IMR-90 (cell line): ENCODE results near the gene JAK1. TPM values are rescaled to one million over a fixed set of nuclear protein-coding genes. Genes with fewer than 3 reads are reported as not detected.
A peak's percentile ranks its signal among the peaks of the same experiment; 100 is the strongest.

Experiments used
- ATAC-seq: fragments of 200-7000 bp; cut with Tn5 transposase; 2 replicates; pipeline ENCODE4 v1.9.1; 2020; ENCODE audit warnings: low read depth, mild to moderate bottlenecking, moderate library complexity
- BruUV-seq: library from RNA; stranded (reverse); fragments of 400-500 nt; replicated peaks from 2 replicates; lab custom pipeline; 2021; lab: Mats Ljungman, UMichigan
- CTCF ChIA-PET: fragments of 300-600 bp; formaldehyde crosslinking; extraction: SDS; loops from one replicate; lab custom pipeline; 2021; ENCODE audit warnings: antibody characterized with exemption; lab: Yijun Ruan, JAX
- POLR2A ChIA-PET: fragments of 300-600 bp; sonication (Branson Sonifier 250); formaldehyde crosslinking; loops from one replicate; lab custom pipeline; 2022; ENCODE audit warnings: antibody characterized with exemption; ENCODE audit not compliant: unreplicated experiment; lab: Charles Lee
- DNase-seq: peaks from one replicate; pipeline ENCODE4 v3.0.0; 2013
- H2AFZ ChIP-seq: replicated peaks from 2 replicates; pipeline ENCODE3; 2013; ENCODE audit warnings: low read length, mild to moderate bottlenecking; ENCODE audit not compliant: poor library complexity
- H2AK5ac ChIP-seq: 2 replicates; pipeline ENCODE4 v1.6.1; 2013; ENCODE audit warnings: low read depth, low read length, inconsistent platforms
- H2AK9ac ChIP-seq: replicated peaks from 2 replicates; pipeline ENCODE3; 2013; ENCODE audit warnings: mild to moderate bottlenecking, low read depth, low read length, moderate library complexity; ENCODE audit not compliant: poor library complexity
- H2BK120ac ChIP-seq: 2 replicates; pipeline ENCODE4 v1.6.1; 2013; ENCODE audit warnings: low read depth, low read length, inconsistent platforms
- H2BK15ac ChIP-seq: 3 replicates; pipeline ENCODE4 v1.6.1; 2013; ENCODE audit warnings: low read depth, low read length, inconsistent platforms
- H2BK20ac ChIP-seq: 2 replicates; pipeline ENCODE4 v1.6.1; 2013; ENCODE audit warnings: low read depth, mild to moderate bottlenecking, inconsistent platforms, low read length, moderate library complexity
- H2BK5ac ChIP-seq: 2 replicates; pipeline ENCODE4 v1.6.1; 2013; ENCODE audit warnings: mild to moderate bottlenecking, low read depth, low read length, inconsistent platforms; ENCODE audit not compliant: poor library complexity, severe bottlenecking
- H3K14ac ChIP-seq: replicated peaks from 2 replicates; pipeline ENCODE4 v1.6.1; 2013; ENCODE audit warnings: low read depth, low read length, inconsistent platforms
- H3K18ac ChIP-seq: 2 replicates; pipeline ENCODE4 v1.6.1; 2013; ENCODE audit warnings: low read depth, low read length, control low read depth
- H3K23ac ChIP-seq: 2 replicates; pipeline ENCODE4 v1.6.1; 2013; ENCODE audit warnings: low read depth, low read length, inconsistent platforms
- H3K27ac ChIP-seq: 2 replicates; pipeline ENCODE4 v1.5.1; 2013; ENCODE audit warnings: mild to moderate bottlenecking, control low read depth, low read length; ENCODE audit not compliant: insufficient read depth
- H3K27me3 ChIP-seq: 2 replicates; pipeline ENCODE4 v1.6.1; 2013; ENCODE audit warnings: low read length; ENCODE audit not compliant: control insufficient read depth, insufficient read depth
- H3K36me3 ChIP-seq: 2 replicates; pipeline ENCODE4 v1.6.1; 2013; ENCODE audit warnings: low read length, mixed read lengths; ENCODE audit not compliant: control insufficient read depth, insufficient read depth
- H3K4ac ChIP-seq: 2 replicates; pipeline ENCODE4 v1.6.1; 2013; ENCODE audit warnings: low read depth, low read length, inconsistent platforms
- H3K4me1 ChIP-seq: 2 replicates; pipeline ENCODE4 v1.6.1; 2013; ENCODE audit warnings: low read length, mixed read lengths; ENCODE audit not compliant: control insufficient read depth, insufficient read depth
- H3K4me2 ChIP-seq: 2 replicates; pipeline ENCODE4 v1.6.1; 2013; ENCODE audit warnings: low read depth, mild to moderate bottlenecking, control low read depth, low read length, moderate library complexity
- H3K4me3 ChIP-seq: 2 replicates; pipeline ENCODE4 v1.5.1; 2013; ENCODE audit warnings: low read depth, mild to moderate bottlenecking, control low read depth, low read length, moderate library complexity; ENCODE audit not compliant: insufficient read depth
- H3K56ac ChIP-seq: 2 replicates; pipeline ENCODE4 v1.6.1; 2013; ENCODE audit warnings: low read length, inconsistent platforms; ENCODE audit not compliant: insufficient read depth; ENCODE audit errors: extremely low read depth
- H3K79me1 ChIP-seq, 2 experiments: 2 replicates each; pipeline ENCODE4 v1.6.1; 2013; ENCODE audit warnings: low read length in 2 of 2, inconsistent platforms in 1 of 2, low read depth in 1 of 2
- H3K9ac ChIP-seq: 2 replicates; pipeline ENCODE4 v1.6.1; 2013; ENCODE audit warnings: low read depth, low read length, control low read depth
- H3K9me1 ChIP-seq: 2 replicates; pipeline ENCODE4 v1.6.1; 2013; ENCODE audit warnings: low read length, inconsistent platforms; ENCODE audit not compliant: insufficient read depth
- H3K9me3 ChIP-seq: 2 replicates; pipeline ENCODE4 v1.6.1; 2013; ENCODE audit warnings: low read length; ENCODE audit not compliant: control insufficient read depth, insufficient read depth
- H4K20me1 ChIP-seq: 2 replicates; pipeline ENCODE4 v1.6.1; 2013; ENCODE audit warnings: low read length, inconsistent platforms; ENCODE audit not compliant: insufficient read depth
- H4K5ac ChIP-seq: 2 replicates; pipeline ENCODE4 v1.6.1; 2013; ENCODE audit warnings: mild to moderate bottlenecking, low read depth, low read length, control low read depth
- H4K8ac ChIP-seq, 2 experiments: 2 replicates each; pipeline ENCODE4 v1.6.1; 2013; ENCODE audit warnings: low read depth in 2 of 2, low read length in 2 of 2, control low read depth in 1 of 2, inconsistent platforms in 1 of 2
- H4K91ac ChIP-seq: 2 replicates; pipeline ENCODE4 v1.6.1; 2013; ENCODE audit warnings: low read depth, low read length, inconsistent platforms; ENCODE audit not compliant: insufficient read depth
- BHLHE40 ChIP-seq: fragments of 150-350 bp; IDR thresholded peaks from 2 replicates; pipeline ENCODE4 v1.6.1; 2016; ENCODE audit warnings: mild to moderate bottlenecking, low read depth, low read length
- CEBPB ChIP-seq: IDR thresholded peaks from 2 replicates; pipeline ENCODE4 v1.6.1; 2012; ENCODE audit warnings: low read depth, low read length, improper control_type of control experiment
- CTCF ChIP-seq: conservative IDR thresholded peaks from 2 replicates; pipeline ENCODE4 v1.5.1; 2012; ENCODE audit warnings: mild to moderate bottlenecking, low read depth, low read length, improper control_type of control experiment
- FOS ChIP-seq: fragments of 150-350 bp; IDR thresholded peaks from 2 replicates; pipeline ENCODE4 v1.6.1; 2016; ENCODE audit warnings: low read depth, low read length
- MAFK ChIP-seq: IDR thresholded peaks from 2 replicates; pipeline ENCODE4 v1.6.1; 2012; ENCODE audit warnings: low read depth, low read length, improper control_type of control experiment
- POLR2A ChIP-seq: IDR thresholded peaks from 2 replicates; pipeline ENCODE4 v1.6.1; 2012; ENCODE audit warnings: mild to moderate bottlenecking, low read depth, low read length
- RAD21 ChIP-seq: IDR thresholded peaks from 2 replicates; pipeline ENCODE4 v1.6.1; 2012; ENCODE audit warnings: low read length, improper control_type of control experiment
- RCOR1 ChIP-seq: IDR thresholded peaks from 2 replicates; pipeline ENCODE4 v1.6.1; 2012; ENCODE audit warnings: mild to moderate bottlenecking, low read length, improper control_type of control experiment; ENCODE audit not compliant: insufficient replicate concordance
- USF2 ChIP-seq: fragments of 150-350 bp; IDR thresholded peaks from 2 replicates; pipeline ENCODE4 v1.6.1; 2017; ENCODE audit warnings: mild to moderate bottlenecking, antibody characterized with exemption, low read length, low read depth
- WGBS, 2 experiments: methylation state at CpG; one replicate each; pipeline versions ENCODE4 v1.1.5 to v1.1.7; 2013; ENCODE audit warnings: missing lambda C conversion rate in 2 of 2; ENCODE audit not compliant: insufficient read length in 1 of 2; ENCODE audit errors: extremely low coverage in 2 of 2; 5-methylcytosine and 5-hydroxymethylcytosine counted together
- dilution Hi-C: fragments of 300-500 bp; cut with HindIII; formaldehyde crosslinking; loops from one replicate; pipeline ENCODE4 v1.14.3; 2018; ENCODE audit warnings: low sequenced_read_pairs; ENCODE audit not compliant: unreplicated experiment
- in situ Hi-C: fragments of 300-500 bp; cut with MboI; formaldehyde crosslinking; loops from 3 replicates; pipeline ENCODE4 v1.14.3; 2019; ENCODE audit warnings: low sequenced_read_pairs, inconsistent platforms, mixed read lengths
- intact Hi-C: fragments of 100-400 bp; cut with micrococcal nuclease; formaldehyde crosslinking; loops from 2 replicates; pipeline ENCODE4 v1.10.0; 2022
- polyA plus RNA-seq, 3 experiments: library from polyadenylated mRNA; depleted of rRNA; stranded (reverse); fragments of >200 nt; gene quantifications; 2 replicates each; pipeline ENCODE4 v1.2.3, GENCODE V29; 2012; ENCODE audit warnings: low replicate concordance in 1 of 3
- total RNA-seq: library from RNA; depleted of rRNA; stranded (reverse); fragments of >200 nt; gene quantifications from 2 replicates; pipeline ENCODE4 v1.2.3, GENCODE V29; 2012

JAK1 gene
- total and polyA plus RNA-seq, 2 of the 4 experiments (the other 2 are of a cell fraction), result 76.9 to 103 TPM

DNA sequence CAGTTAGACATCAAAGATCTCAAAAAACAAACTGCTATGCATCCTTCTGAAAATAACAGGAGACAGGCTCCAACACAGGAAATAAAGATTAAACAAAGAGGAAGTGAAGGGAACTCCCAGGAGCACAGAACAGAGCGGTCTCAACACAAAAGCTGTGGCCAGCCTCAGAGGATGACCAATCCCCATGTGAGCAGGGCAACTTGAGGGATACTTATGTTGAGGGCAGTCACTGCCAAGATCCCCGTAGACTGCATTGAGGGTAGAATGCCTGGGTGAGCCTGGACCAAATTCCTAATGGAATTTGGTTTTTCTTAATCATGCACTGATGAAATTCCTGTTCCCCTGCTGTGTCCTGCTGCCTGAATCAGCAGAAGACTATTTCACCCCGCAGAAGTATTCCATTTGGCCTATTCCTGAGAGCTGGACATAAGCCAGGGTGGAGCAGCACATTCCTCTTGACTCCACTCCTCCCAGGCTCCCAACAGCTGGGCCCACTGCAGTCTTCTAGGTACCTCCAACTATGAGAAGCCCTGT, 49.0 kb downstream of the JAK1 start:
- Histone ChIP-seq H4K8ac (peak overlapping the region; percentile 42 to 87; a peak in 2 of 4 replicates), H3K4me2 (peak overlapping the region; percentile 57), H3K79me1 (peaks cover 19 to 73% of the 10 kb centered on the region in 2 experiments), H3K4me1 (peaks cover 19% of the 10 kb centered on the region), H3K9ac (no peak overlapping the region), H3K36me3 (no peaks in the 10 kb centered on the region), H2BK15ac (peak overlapping the region; percentile 83; the same call in 1 of the 3 replicates), H3K27me3 (no peaks in the 10 kb centered on the region), H4K20me1 (peaks cover 55% of the 10 kb centered on the region), H4K91ac (peak overlapping the region; percentile 73), H3K56ac (peak overlapping the region; percentile 66; the same call in 1 of the 2 replicates), H3K4ac (peak overlapping the region; percentile 92), H2BK120ac (peak overlapping the region; percentile 86), H4K5ac (no peak overlapping the region; the same call in 1 of the 2 replicates), H2BK20ac (peak overlapping the region; percentile 86; the same call in 1 of the 2 replicates), H3K4me3 (no peak overlapping the region), H3K27ac (peak overlapping the region; percentile 93), H3K14ac (peak overlapping the region; percentile 91), H2AFZ (peak overlapping the region; percentile 76), H3K9me3 (no peaks in the 10 kb centered on the region), H3K18ac (peak overlapping the region; percentile 26; the same call in 1 of the 2 replicates), H3K23ac (peak overlapping the region; percentile 83), H2AK5ac (peak overlapping the region; percentile 77), H3K9me1 (peaks cover 15% of the 10 kb centered on the region), H2AK9ac (peak overlapping the region; percentile 94), H2BK5ac (peak overlapping the region; percentile 80)
- no TSS peak for BruUV-seq
- dilution Hi-C loops (no loop called here), in situ Hi-C loops (no loop called here), intact Hi-C loops (loop anchor here (1.0 to 2.0 kb wide), 3 partner anchors 8 to 47 kb away; no protein-coding TSS in a partner anchor)
- CTCF ChIA-PET, result no interaction called here
- 0% methylated on average over 1 of the region's 3 CpGs; no CpG with 5 or more reads in 1 of the 2 experiments for WGBS, 2 experiments
- POLR2A ChIA-PET, result no interaction called here
- peak; percentile 68; the same call in 1 of the 2 replicates for TF ChIP-seq BHLHE40
- TF ChIP-seq FOS, result peak; percentile 39; the same call in 1 of the 2 replicates
- TF ChIP-seq POLR2A, result peak; percentile 65
- TF ChIP-seq CTCF, result no peak
- TF ChIP-seq MAFK, result peak; percentile 71
- TF ChIP-seq USF2, result no peak
- TF ChIP-seq RCOR1, result peak; percentile 94
- peak; percentile 82 for TF ChIP-seq CEBPB
- peak; percentile 14; the same call in 1 of the 2 replicates for TF ChIP-seq RAD21
- DNase-seq (peak; percentile 99), ATAC-seq (peak; percentile 85)
